Adrenal gland (tissue), 5 donors: Measurements from ENCODE around the gene ARHGAP25.

Experiments used
- POLR2A ChIP-seq, 2 donors: fragments of 450-650 bp; IDR thresholded peaks; one replicate each; pipeline ENCODE4 v1.6.1; 2017; ENCODE audit warnings: antibody characterized with exemption in 2 of 2, mild to moderate bottlenecking in 2 of 2, moderate library complexity in 1 of 2
- TF ChIP-seq, protein P1 (sequence below), 6 experiments: fragments of 450-650 bp in 4 of 6; fragments of 200-600 bp in 2 of 6; sonication (generic) in 1 of 6; IDR thresholded peaks; 1 replicate in 5 of 6; 2 replicates in 1 of 6; pipeline versions ENCODE4 v1.5.1 to v1.8.0; 2016 to 2021; ENCODE audit warnings: antibody characterized with exemption in 6 of 6, mild to moderate bottlenecking in 2 of 6, moderate library complexity in 1 of 6
- donor health status: DM: no; HTN: no; CAD: no.

DNA sequence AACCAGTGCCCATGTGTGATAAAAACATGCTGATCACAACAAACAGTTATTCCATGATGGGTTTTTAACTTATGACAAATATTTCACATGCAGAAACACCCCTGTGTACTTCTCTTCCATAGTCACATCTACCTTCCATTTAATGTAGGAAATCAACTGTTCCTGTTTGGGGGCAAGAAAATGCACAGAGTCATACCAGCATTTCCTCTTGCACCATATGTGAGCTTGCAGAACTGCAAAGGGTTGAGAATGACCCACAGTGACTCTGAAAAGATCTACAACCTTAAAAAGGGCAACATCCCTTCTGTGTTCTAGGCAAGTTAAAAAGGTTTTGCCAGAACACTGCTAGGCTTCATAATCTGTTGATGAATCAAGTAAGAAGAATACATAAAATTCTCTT is 126.7 kb downstream of the ARHGAP25 start:
- no peak for TF ChIP-seq POLR2A (IDR thresholded peaks at IDR 0.05)
- TF ChIP-seq, protein P1, sequence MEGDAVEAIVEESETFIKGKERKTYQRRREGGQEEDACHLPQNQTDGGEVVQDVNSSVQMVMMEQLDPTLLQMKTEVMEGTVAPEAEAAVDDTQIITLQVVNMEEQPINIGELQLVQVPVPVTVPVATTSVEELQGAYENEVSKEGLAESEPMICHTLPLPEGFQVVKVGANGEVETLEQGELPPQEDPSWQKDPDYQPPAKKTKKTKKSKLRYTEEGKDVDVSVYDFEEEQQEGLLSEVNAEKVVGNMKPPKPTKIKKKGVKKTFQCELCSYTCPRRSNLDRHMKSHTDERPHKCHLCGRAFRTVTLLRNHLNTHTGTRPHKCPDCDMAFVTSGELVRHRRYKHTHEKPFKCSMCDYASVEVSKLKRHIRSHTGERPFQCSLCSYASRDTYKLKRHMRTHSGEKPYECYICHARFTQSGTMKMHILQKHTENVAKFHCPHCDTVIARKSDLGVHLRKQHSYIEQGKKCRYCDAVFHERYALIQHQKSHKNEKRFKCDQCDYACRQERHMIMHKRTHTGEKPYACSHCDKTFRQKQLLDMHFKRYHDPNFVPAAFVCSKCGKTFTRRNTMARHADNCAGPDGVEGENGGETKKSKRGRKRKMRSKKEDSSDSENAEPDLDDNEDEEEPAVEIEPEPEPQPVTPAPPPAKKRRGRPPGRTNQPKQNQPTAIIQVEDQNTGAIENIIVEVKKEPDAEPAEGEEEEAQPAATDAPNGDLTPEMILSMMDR (IDR thresholded peaks at IDR 0.05), result no peak
